ENCODE measurements around the gene LRMDA. TPM values are rescaled to one million over a fixed set of nuclear protein-coding genes. Genes with fewer than 3 reads are reported as not detected.

LRMDA gene
- total and polyA plus RNA-seq, 2 of the 13 experiments (the other 11 are each of a cell fraction or from before 2014, with no cell fraction given): 13.4 to 22.0 TPM

DNA sequence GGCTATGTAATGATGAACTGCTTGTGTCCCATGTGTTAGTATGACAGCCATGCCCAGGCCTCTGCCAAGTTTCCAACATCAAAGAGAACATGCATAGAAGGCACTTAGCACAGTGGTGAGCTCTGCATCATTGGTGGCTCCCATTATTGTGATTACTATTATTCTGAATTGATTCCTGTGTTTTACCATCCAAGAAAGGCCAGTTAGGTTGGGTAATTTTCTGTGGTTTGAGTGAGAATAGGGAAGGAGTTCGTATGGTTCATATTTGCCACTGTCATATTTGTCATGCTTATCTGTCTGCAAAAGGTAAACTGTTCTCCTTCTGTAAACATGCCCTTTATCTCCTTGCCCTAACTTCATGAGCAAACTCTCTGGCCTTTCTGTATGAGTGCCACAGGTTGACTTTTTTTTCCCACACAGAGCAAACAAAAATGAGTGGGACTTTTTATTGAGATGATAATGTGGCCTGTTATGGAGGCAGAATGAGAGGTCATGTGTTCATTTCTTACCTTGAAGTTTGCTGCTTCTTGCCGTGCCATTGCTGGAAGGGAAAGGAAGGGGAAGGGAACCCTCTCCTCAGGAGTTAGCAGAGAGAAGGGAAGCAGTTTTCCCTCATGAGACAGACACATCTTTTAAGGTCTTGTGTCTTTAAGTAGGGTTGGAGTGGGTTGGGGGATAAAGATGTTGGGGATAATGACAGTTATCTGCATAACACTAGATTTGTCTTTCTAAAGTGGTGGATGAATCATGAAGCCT, 301.9 kb downstream of the LRMDA start (continued):
- TF ChIP-seq, protein P1, sequence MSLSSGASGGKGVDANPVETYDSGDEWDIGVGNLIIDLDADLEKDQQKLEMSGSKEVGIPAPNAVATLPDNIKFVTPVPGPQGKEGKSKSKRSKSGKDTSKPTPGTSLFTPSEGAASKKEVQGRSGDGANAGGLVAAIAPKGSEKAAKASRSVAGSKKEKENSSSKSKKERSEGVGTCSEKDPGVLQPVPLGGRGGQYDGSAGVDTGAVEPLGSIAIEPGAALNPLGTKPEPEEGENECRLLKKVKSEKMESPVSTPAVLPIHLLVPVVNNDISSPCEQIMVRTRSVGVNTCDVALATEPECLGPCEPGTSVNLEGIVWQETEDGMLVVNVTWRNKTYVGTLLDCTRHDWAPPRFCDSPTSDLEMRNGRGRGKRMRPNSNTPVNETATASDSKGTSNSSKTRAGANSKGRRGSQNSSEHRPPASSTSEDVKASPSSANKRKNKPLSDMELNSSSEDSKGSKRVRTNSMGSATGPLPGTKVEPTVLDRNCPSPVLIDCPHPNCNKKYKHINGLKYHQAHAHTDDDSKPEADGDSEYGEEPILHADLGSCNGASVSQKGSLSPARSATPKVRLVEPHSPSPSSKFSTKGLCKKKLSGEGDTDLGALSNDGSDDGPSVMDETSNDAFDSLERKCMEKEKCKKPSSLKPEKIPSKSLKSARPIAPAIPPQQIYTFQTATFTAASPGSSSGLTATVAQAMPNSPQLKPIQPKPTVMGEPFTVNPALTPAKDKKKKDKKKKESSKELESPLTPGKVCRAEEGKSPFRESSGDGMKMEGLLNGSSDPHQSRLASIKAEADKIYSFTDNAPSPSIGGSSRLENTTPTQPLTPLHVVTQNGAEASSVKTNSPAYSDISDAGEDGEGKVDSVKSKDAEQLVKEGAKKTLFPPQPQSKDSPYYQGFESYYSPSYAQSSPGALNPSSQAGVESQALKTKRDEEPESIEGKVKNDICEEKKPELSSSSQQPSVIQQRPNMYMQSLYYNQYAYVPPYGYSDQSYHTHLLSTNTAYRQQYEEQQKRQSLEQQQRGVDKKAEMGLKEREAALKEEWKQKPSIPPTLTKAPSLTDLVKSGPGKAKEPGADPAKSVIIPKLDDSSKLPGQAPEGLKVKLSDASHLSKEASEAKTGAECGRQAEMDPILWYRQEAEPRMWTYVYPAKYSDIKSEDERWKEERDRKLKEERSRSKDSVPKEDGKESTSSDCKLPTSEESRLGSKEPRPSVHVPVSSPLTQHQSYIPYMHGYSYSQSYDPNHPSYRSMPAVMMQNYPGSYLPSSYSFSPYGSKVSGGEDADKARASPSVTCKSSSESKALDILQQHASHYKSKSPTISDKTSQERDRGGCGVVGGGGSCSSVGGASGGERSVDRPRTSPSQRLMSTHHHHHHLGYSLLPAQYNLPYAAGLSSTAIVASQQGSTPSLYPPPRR (CRISPR knock-in tag; IDR thresholded peaks at IDR 0.05; ENCODE audit: borderline replicate concordance): peak; percentile 99
- TF ChIP-seq ADNP (CRISPR knock-in tag; IDR thresholded peaks at IDR 0.05) (peak; percentile 76), MEIS1 (CRISPR knock-in tag; IDR thresholded peaks at IDR 0.05; ENCODE audit: borderline replicate concordance) (peak; percentile 74; the same call in 1 of the 2 replicates), ZNF652 (CRISPR knock-in tag; IDR thresholded peaks at IDR 0.05; ENCODE audit: borderline replicate concordance, low read depth) (peak; percentile 39; the same call in 1 of the 2 replicates), HIVEP1 (CRISPR knock-in tag; IDR thresholded peaks at IDR 0.05) (no peak), ZNF326 (CRISPR knock-in tag; IDR thresholded peaks at IDR 0.05; ENCODE audit: borderline replicate concordance) (no peak), ZNF232 (CRISPR knock-in tag; IDR thresholded peaks at IDR 0.05; ENCODE audit: borderline replicate concordance) (peak; percentile 64; the same call in 1 of the 2 replicates), ZNF792 (CRISPR knock-in tag; IDR thresholded peaks at IDR 0.05) (peak; percentile 85), ZNF780A (CRISPR knock-in tag; IDR thresholded peaks at IDR 0.05) (0 out of 2 replicates have a peak, but pooled peaks have one; percentile 45), SP2 (CRISPR knock-in tag; IDR thresholded peaks at IDR 0.05) (no peak), ZNF24 (IDR thresholded peaks at IDR 0.05) (peak; percentile 79), ZNF709 (CRISPR knock-in tag; IDR thresholded peaks at IDR 0.05) (no peak), JDP2 (CRISPR knock-in tag; IDR thresholded peaks at IDR 0.05; ENCODE audit: borderline replicate concordance) (no peak), GLI4 (CRISPR knock-in tag; IDR thresholded peaks at IDR 0.05; ENCODE audit: borderline replicate concordance) (no peak)
- TF ChIP-seq, protein P2, sequence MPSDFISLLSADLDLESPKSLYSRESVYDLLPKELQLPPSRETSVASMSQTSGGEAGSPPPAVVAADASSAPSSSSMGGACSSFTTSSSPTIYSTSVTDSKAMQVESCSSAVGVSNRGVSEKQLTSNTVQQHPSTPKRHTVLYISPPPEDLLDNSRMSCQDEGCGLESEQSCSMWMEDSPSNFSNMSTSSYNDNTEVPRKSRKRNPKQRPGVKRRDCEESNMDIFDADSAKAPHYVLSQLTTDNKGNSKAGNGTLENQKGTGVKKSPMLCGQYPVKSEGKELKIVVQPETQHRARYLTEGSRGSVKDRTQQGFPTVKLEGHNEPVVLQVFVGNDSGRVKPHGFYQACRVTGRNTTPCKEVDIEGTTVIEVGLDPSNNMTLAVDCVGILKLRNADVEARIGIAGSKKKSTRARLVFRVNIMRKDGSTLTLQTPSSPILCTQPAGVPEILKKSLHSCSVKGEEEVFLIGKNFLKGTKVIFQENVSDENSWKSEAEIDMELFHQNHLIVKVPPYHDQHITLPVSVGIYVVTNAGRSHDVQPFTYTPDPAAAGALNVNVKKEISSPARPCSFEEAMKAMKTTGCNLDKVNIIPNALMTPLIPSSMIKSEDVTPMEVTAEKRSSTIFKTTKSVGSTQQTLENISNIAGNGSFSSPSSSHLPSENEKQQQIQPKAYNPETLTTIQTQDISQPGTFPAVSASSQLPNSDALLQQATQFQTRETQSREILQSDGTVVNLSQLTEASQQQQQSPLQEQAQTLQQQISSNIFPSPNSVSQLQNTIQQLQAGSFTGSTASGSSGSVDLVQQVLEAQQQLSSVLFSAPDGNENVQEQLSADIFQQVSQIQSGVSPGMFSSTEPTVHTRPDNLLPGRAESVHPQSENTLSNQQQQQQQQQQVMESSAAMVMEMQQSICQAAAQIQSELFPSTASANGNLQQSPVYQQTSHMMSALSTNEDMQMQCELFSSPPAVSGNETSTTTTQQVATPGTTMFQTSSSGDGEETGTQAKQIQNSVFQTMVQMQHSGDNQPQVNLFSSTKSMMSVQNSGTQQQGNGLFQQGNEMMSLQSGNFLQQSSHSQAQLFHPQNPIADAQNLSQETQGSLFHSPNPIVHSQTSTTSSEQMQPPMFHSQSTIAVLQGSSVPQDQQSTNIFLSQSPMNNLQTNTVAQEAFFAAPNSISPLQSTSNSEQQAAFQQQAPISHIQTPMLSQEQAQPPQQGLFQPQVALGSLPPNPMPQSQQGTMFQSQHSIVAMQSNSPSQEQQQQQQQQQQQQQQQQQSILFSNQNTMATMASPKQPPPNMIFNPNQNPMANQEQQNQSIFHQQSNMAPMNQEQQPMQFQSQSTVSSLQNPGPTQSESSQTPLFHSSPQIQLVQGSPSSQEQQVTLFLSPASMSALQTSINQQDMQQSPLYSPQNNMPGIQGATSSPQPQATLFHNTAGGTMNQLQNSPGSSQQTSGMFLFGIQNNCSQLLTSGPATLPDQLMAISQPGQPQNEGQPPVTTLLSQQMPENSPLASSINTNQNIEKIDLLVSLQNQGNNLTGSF (CRISPR knock-in tag; IDR thresholded peaks at IDR 0.05): no peak
- TF ChIP-seq, protein P3, sequence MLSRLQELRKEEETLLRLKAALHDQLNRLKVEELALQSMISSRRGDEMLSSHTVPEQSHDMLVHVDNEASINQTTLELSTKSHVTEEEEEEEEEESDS (CRISPR knock-in tag; IDR thresholded peaks at IDR 0.05; ENCODE audit: borderline replicate concordance): no peak
- TF ChIP-seq, protein P4, sequence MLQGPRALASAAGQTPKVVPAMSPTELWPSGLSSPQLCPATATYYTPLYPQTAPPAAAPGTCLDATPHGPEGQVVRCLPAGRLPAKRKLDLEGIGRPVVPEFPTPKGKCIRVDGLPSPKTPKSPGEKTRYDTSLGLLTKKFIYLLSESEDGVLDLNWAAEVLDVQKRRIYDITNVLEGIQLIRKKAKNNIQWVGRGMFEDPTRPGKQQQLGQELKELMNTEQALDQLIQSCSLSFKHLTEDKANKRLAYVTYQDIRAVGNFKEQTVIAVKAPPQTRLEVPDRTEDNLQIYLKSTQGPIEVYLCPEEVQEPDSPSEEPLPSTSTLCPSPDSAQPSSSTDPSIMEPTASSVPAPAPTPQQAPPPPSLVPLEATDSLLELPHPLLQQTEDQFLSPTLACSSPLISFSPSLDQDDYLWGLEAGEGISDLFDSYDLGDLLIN (CRISPR knock-in tag; IDR thresholded peaks at IDR 0.05; ENCODE audit: borderline replicate concordance): no peak

Data from HepG2 (cell line).